ENCODE measurements around the gene GABRB2. TPM values are rescaled to one million over a fixed set of nuclear protein-coding genes. Genes with fewer than 3 reads are reported as not detected.

Gene GABRB2
- polyA plus RNA-seq, 2 of the 4 experiments (the other 2 are of a cell fraction): not detected

GRCh38 chr5:161287436-161287835 lies 259.1 kb downstream of the GABRB2 start:
- POLR2A ChIA-PET: no interaction called here
- no peak for ATAC-seq
- 7% methylated on average over 1 of the region's 1 CpG for WGBS (ENCODE audit: missing lambda C conversion rate)

DNA sequence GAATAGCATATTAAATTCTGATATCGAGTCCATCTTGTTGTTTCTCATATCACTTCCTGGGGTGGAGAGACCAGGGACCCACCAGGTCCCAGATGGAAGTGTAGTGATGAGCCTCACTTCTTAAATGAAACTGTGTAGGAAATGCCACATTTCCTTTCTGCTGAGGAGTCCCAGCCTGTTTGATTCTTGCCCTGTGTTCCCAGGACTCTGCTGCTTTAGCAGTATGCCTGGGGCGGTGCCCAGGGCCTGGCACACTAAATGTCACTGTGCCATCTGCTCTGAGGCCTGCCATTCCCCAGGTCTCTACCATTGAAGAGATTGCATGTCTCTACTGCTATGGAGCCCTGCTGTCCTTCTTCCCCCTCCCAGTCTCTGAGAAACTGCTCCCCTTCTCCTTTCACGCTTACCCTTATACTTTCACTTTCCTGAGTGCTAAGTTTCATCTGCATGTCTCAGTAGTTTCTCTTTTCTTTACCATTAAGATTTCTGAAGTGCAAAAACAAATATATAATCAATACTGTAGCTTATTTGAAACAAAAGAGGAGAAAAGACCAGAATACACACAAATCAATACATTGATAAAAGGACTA lies 260.4 kb downstream of the GABRB2 start:
- H3K4me1 ChIP-seq: no peaks in the 10 kb centered on the region
- H3K4me3 ChIP-seq: no peak overlapping the region
- ATAC-seq (no peak), DNase-seq (ENCODE audit: low read depth in 1 of 2, low spot score in 1 of 2) (no peak), FAIRE-seq (no peak)
- H3K27ac ChIP-seq: no peak overlapping the region
- WGBS (ENCODE audit: missing lambda C conversion rate): 5% methylated on average over 3 of the region's 3 CpGs
- TF ChIP-seq ZFP36 (IDR thresholded peaks at IDR 0.05; ENCODE audit: borderline replicate concordance, partially characterized antibody) (no peak), ATOH8 (CRISPR knock-in tag; IDR thresholded peaks at IDR 0.05; ENCODE audit: low read depth) (no peak), PBX3 (IDR thresholded peaks at IDR 0.05) (no peak), ZNF302 (CRISPR knock-in tag; IDR thresholded peaks at IDR 0.05) (no peak), NFE2L2 (conservative IDR thresholded peaks at IDR 0.05; ENCODE audit: low read length) (no peak), RNF2 (IDR thresholded peaks at IDR 0.05; ENCODE audit: borderline replicate concordance, low read depth) (no peak), ZC3H11A (IDR thresholded peaks at IDR 0.05) (no peak), TFCP2L1 (CRISPR knock-in tag; IDR thresholded peaks at IDR 0.05) (no peak), CBX2 (IDR thresholded peaks at IDR 0.05; ENCODE audit: borderline replicate concordance, low read depth) (no peak), RAD21 (conservative IDR thresholded peaks at IDR 0.05 in 1 of 2, IDR thresholded peaks at IDR 0.05 in 1 of 2) (no peak), JUN (IDR thresholded peaks at IDR 0.05) (no peak), ELK1 (IDR thresholded peaks at IDR 0.05; ENCODE audit: low read depth, low read length) (no peak), PHF8 (IDR thresholded peaks at IDR 0.05; ENCODE audit: borderline replicate concordance, low read depth) (no peak), CEBPB (IDR thresholded peaks at IDR 0.05) (no peak)
- TF ChIP-seq, protein P1, sequence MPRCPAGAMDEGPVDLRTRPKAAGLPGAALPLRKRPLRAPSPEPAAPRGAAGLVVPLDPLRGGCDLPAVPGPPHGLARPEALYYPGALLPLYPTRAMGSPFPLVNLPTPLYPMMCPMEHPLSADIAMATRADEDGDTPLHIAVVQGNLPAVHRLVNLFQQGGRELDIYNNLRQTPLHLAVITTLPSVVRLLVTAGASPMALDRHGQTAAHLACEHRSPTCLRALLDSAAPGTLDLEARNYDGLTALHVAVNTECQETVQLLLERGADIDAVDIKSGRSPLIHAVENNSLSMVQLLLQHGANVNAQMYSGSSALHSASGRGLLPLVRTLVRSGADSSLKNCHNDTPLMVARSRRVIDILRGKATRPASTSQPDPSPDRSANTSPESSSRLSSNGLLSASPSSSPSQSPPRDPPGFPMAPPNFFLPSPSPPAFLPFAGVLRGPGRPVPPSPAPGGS (IDR thresholded peaks at IDR 0.05): no peak
- TF ChIP-seq, protein P2, sequence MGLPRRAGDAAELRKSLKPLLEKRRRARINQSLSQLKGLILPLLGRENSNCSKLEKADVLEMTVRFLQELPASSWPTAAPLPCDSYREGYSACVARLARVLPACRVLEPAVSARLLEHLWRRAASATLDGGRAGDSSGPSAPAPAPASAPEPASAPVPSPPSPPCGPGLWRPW (IDR thresholded peaks at IDR 0.05): no peak
- CTCF ChIA-PET: no interaction called here
- POLR2A ChIA-PET: no interaction called here
- no peaks in the 10 kb centered on the region for H3K9me3 ChIP-seq
- no peak overlapping the region for H3K4me2 ChIP-seq

More at GRCh38 chr5:161287436-161287835, 259.1 kb downstream of the GABRB2 start:
- DNase-seq (ENCODE audit: low read depth in 1 of 2, low spot score in 1 of 2): no peak
- no peak for FAIRE-seq
- Histone ChIP-seq H3K4me2 (no peak overlapping the region), H3K27ac (no peak overlapping the region), H3K9me3 (no peaks in the 10 kb centered on the region), H3K4me1 (no peaks in the 10 kb centered on the region), H3K4me3 (no peak overlapping the region)
- TF ChIP-seq HDAC2 (IDR thresholded peaks at IDR 0.05) (no peak), CHD2 (IDR thresholded peaks at IDR 0.05; ENCODE audit: low read length, partially characterized antibody) (no peak), RNF2 (IDR thresholded peaks at IDR 0.05; ENCODE audit: borderline replicate concordance, low read depth) (no peak), CHD4 (IDR thresholded peaks at IDR 0.05; ENCODE audit: borderline replicate concordance) (no peak), MAZ (IDR thresholded peaks at IDR 0.05; ENCODE audit: borderline replicate concordance, low read depth, low read length) (no peak), REST (IDR thresholded peaks at IDR 0.05) (no peak), HEYL (CRISPR knock-in tag; IDR thresholded peaks at IDR 0.05) (no peak), CBX2 (IDR thresholded peaks at IDR 0.05; ENCODE audit: borderline replicate concordance, low read depth) (no peak), EHMT2 (IDR thresholded peaks at IDR 0.05; ENCODE audit: low read depth) (no peak), TP53 (CRISPR knock-in tag; IDR thresholded peaks at IDR 0.05) (no peak)
- CTCF ChIA-PET: no interaction called here
